ENCODE data around the gene KCNK5.

Gene KCNK5

GRCh38 chr6:39240155-39240757, 11.0 kb upstream of the KCNK5 start:
- no peak for FAIRE-seq

- no peak for FAIRE-seq
These were observed 10.4 kb upstream of the KCNK5 start for GRCh38 chr6:39239527-39240154.

GRCh38 chr6:39236742-39237141, 7.5 kb upstream of the KCNK5 start:
- no peak for FAIRE-seq

- no peak for FAIRE-seq
These were observed 4.1 kb upstream of the KCNK5 start for GRCh38 chr6:39233333-39233732.

GRCh38 chr6:39231521-39232243, 2.4 kb upstream of the KCNK5 start:
- FAIRE-seq: no peak

GRCh38 chr6:39230654-39231035, 1.4 kb upstream of the KCNK5 start:
- no peak for FAIRE-seq

- FAIRE-seq: no peak
These were observed 934 bp downstream of the KCNK5 start for GRCh38 chr6:39228111-39228971.

- FAIRE-seq: no peak
These were observed 1.8 kb downstream of the KCNK5 start for GRCh38 chr6:39227476-39227875.

GRCh38 chr6:39226639-39227329, 2.5 kb downstream of the KCNK5 start:
- no peak for FAIRE-seq

GRCh38 chr6:39225946-39226437, 3.3 kb downstream of the KCNK5 start:
- no peak for FAIRE-seq

- FAIRE-seq: no peak
These were observed 3.7 kb downstream of the KCNK5 start for GRCh38 chr6:39225543-39225942.

GRCh38 chr6:39224523-39225182, 4.6 kb downstream of the KCNK5 start:
- FAIRE-seq: no peak

- no peak for FAIRE-seq
These were observed 5.3 kb downstream of the KCNK5 start for GRCh38 chr6:39224011-39224410.

GRCh38 chr6:39223555-39223954, 5.7 kb downstream of the KCNK5 start:
- FAIRE-seq: no peak

GRCh38 chr6:39223061-39223460, 6.2 kb downstream of the KCNK5 start:
- FAIRE-seq: no peak

- FAIRE-seq: no peak
These were observed 7.3 kb downstream of the KCNK5 start for GRCh38 chr6:39221779-39222641.

- FAIRE-seq: no peak
These were observed 8.2 kb downstream of the KCNK5 start for GRCh38 chr6:39221115-39221514.

- no peak for FAIRE-seq
These were observed 10.3 kb downstream of the KCNK5 start for GRCh38 chr6:39218868-39219567.

GRCh38 chr6:39217177-39217864, 12.0 kb downstream of the KCNK5 start:
- FAIRE-seq: no peak
